GM23248 (cell line): ENCODE results near the gene FAT1.

ENCODE experiments used
- EZH2 ChIP-seq: fragments of 200-600 bp; sonication (generic); IDR thresholded peaks from 2 replicates; pipeline ENCODE4 v1.6.1; 2018; ENCODE audit warnings: antibody characterized with exemption, mild to moderate bottlenecking; ENCODE audit not compliant: insufficient read depth, poor library complexity, severe bottlenecking
- EZH2phosphoT487 ChIP-seq: fragments of 200-600 bp; sonication (generic); IDR thresholded peaks from 2 replicates; pipeline ENCODE4 v1.6.1; 2018; ENCODE audit warnings: antibody characterized with exemption, moderate library complexity, mild to moderate bottlenecking, low read depth; ENCODE audit not compliant: insufficient read depth

DNA sequence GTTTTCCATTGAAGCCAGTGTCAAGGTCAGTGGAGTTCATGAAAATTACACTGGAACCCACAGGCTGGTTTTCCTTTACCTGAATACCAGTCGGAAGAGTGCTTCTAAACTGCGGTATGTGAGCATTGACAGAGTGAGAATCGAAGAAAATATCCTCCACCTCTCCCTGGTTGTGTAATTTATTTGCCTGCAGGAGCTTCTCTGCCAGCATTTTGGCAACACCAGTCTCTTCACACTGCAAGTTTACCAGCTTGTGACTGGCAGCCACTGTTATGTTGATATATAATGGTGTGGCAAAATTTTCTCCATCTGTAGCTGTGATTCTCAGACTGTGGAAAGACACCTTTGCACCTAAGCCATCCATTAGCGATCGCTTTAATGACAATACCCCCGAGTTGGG lies 16.1 kb downstream of the FAT1 start:
- no peak for TF ChIP-seq EZH2phosphoT487
- TF ChIP-seq EZH2 = no peak
